Measurements from ENCODE around the gene ATP2B2.

Gene ATP2B2

DNA sequence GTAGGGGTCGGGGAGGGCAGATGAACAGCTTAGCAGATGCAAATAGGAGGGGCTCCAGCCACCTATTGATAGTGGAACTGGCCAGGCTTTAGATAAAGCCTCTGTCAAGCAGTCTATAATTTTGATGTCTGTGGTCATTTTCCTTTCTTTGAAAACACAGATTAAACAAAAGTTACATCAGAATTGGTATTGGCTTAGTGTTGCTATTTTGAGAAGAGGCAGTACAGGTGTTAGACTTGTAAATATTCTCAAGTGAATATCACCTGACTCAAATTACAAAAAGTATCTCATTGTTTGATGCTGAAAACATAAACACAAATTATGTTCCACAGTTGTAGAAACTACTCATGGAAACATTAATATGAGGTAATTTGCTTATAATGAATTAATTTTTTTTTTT, 230.8 kb downstream of the ATP2B2 start:
- H3K4me3 ChIP-seq (ENCODE audit: low read depth, low read length) = no peak overlapping the region
- TF ChIP-seq, protein P1, sequence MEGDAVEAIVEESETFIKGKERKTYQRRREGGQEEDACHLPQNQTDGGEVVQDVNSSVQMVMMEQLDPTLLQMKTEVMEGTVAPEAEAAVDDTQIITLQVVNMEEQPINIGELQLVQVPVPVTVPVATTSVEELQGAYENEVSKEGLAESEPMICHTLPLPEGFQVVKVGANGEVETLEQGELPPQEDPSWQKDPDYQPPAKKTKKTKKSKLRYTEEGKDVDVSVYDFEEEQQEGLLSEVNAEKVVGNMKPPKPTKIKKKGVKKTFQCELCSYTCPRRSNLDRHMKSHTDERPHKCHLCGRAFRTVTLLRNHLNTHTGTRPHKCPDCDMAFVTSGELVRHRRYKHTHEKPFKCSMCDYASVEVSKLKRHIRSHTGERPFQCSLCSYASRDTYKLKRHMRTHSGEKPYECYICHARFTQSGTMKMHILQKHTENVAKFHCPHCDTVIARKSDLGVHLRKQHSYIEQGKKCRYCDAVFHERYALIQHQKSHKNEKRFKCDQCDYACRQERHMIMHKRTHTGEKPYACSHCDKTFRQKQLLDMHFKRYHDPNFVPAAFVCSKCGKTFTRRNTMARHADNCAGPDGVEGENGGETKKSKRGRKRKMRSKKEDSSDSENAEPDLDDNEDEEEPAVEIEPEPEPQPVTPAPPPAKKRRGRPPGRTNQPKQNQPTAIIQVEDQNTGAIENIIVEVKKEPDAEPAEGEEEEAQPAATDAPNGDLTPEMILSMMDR (IDR thresholded peaks at IDR 0.05; ENCODE audit: low read depth, low read length) = no peak
